Measurements from ENCODE around the gene GPR32.
"Not testable (repeated sequence)": the region's sequence is repeated elsewhere in the genome, so short reads cannot be mapped to it uniquely, and the experiment has no call there.

The GPR32 gene

GRCh38 chr19:50770164-50770563 is at the start of gene GPR32:
Gene GPR32, plus strand, starts transcription at chr19:50770464. Its CDS starts 137 bp downstream, at chr19:50770601.
- not testable (repeated sequence) for DNase-seq

- DNase-seq = no peak
These were observed 49.3 kb upstream of the GPR32 start for GRCh38 chr19:50720921-50721381.

GRCh38 chr19:50721441-50722137 is 48.7 kb upstream of the GPR32 start:
- no peak for DNase-seq

- DNase-seq = no peak
These were observed 47.9 kb upstream of the GPR32 start for GRCh38 chr19:50722201-50723013.

GRCh38 chr19:50723069-50723468 is 47.2 kb upstream of the GPR32 start, which contains the start of gene CLEC11A:
Gene CLEC11A, plus strand, starts transcription at chr19:50723364. Its CDS starts 162 bp downstream, at chr19:50723526.
- DNase-seq = no peak

GRCh38 chr19:50723735-50724521 is 46.3 kb upstream of the GPR32 start:
- no peak for DNase-seq

GRCh38 chr19:50724522-50725217 is 45.6 kb upstream of the GPR32 start:
- peak; percentile 64 for DNase-seq

- DNase-seq = no peak
These were observed 44.9 kb upstream of the GPR32 start for GRCh38 chr19:50725218-50725910.

- DNase-seq = no peak
These were observed 44.4 kb upstream of the GPR32 start for GRCh38 chr19:50725911-50726230.

- DNase-seq = no peak
These were observed 42.1 kb upstream of the GPR32 start for GRCh38 chr19:50728084-50728737.

- DNase-seq = no peak
These were observed 40.4 kb upstream of the GPR32 start for GRCh38 chr19:50729894-50730293.

GRCh38 chr19:50735869-50736268 is 34.4 kb upstream of the GPR32 start:
- no peak for DNase-seq

GRCh38 chr19:50736338-50736737 is 33.9 kb upstream of the GPR32 start:
- DNase-seq = no peak

GRCh38 chr19:50739132-50739913 is 30.9 kb upstream of the GPR32 start:
- no peak for DNase-seq

- DNase-seq = no peak
These were observed 30.3 kb upstream of the GPR32 start for GRCh38 chr19:50739914-50740426.

GRCh38 chr19:50741179-50741933 is 28.9 kb upstream of the GPR32 start:
- DNase-seq = no peak

- no peak for DNase-seq
These were observed 26.7 kb upstream of the GPR32 start for GRCh38 chr19:50743537-50743936.

- no peak for DNase-seq
These were observed 25.0 kb upstream of the GPR32 start for GRCh38 chr19:50745221-50745620.

GRCh38 chr19:50747141-50747540 is 23.1 kb upstream of the GPR32 start:
- not testable (repeated sequence) for DNase-seq

- no peak for DNase-seq
These were observed 20.8 kb upstream of the GPR32 start for GRCh38 chr19:50749490-50749889.
